Activated T-cell treated with anti-CD3 and anti-CD28 coated beads, Interleukin-2, amount 50 U/mL, for 48 hours (primary cell): ENCODE results near the gene MAGI1.
"Not testable (repeated sequence)": the region's sequence is repeated elsewhere in the genome, so short reads cannot be mapped to it uniquely, and the experiment has no call there.

Experiments used
- DNase-seq, 2 experiments: peaks; one replicate each; pipeline ENCODE4 v3.0.0-alpha.2; 2020

MAGI1 gene

DNA sequence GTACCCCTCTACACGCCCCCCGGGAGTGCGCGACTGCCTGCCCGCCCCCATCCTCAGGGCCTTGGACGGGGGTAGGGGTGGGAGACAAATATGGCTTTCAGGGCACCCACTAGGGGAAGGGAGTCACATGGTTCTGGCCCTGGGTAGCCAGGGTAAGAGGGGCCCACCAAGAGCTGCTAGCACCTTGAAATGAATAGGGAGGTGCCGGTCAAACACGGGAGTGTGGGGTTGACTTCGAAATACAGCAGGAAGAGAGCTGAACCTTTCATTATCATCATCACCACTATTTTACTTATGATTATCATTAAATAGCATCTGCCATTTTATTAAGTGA, 489.1 kb downstream of the MAGI1 start:
- no peak for DNase-seq

GRCh38 chr3:65548848-65549625, 489.7 kb downstream of the MAGI1 start:
- no peak for DNase-seq

GRCh38 chr3:65545429-65545828, 493.3 kb downstream of the MAGI1 start:
- DNase-seq = no peak

DNA sequence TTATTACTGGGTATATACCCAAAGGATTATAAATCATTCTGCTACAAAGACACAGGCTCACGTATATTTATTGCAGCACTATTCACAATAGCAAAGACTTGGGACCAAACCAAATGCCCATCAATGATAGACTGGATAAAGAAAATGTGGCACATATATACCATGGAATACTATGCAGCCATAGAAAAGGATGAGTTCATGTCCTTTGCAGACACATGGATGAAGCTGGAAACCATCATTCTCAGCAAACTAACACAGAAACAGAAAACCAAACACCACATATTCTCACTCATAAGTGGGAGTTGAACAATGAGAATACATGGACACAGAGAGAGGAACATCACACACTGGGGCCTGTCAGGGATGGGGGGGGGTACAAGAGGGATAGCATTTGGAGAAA, 495.3 kb downstream of the MAGI1 start:
- DNase-seq = not testable (repeated sequence)

GRCh38 chr3:65540666-65541065, 498.1 kb downstream of the MAGI1 start:
- DNase-seq = no peak

GRCh38 chr3:65539616-65540015, 499.1 kb downstream of the MAGI1 start:
- no peak for DNase-seq

DNA sequence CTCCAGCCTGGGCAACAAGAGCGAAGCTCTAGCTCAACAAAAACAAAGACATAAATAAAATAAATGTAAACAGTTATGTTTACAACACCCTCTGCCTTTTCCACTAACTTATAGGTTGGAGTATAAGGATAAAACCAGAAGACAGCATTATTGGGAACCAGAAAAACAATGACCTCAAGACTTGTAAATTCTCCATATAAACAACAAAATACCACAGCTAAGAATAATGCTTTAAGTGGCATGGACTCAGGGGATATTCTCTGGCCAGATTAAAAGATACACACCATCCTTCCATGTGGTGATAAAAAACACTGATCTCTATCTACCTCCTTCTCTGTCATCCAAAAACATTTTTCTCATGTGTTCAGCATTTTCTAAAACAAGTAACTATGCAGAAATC, 500.6 kb downstream of the MAGI1 start:
- no peak for DNase-seq

DNA sequence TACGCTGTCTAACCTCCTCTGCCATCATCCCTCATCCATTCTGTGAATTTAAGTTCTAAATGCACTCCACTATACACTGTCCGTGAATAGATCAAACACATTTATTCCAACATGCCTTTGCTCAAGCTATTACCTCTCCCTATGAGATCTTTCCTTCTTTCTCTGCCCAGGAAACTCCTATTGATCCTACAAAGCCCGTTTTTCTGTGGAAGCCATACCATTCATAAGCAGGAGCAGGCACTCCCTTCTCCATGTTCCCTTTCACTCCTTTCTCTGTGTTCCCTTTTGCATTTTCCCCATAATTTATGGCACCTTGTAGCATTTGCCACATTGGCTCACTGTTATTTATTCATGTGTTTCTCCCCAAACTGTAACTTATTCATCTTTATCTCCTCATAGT, 501.6 kb downstream of the MAGI1 start:
- DNase-seq = no peak

DNA sequence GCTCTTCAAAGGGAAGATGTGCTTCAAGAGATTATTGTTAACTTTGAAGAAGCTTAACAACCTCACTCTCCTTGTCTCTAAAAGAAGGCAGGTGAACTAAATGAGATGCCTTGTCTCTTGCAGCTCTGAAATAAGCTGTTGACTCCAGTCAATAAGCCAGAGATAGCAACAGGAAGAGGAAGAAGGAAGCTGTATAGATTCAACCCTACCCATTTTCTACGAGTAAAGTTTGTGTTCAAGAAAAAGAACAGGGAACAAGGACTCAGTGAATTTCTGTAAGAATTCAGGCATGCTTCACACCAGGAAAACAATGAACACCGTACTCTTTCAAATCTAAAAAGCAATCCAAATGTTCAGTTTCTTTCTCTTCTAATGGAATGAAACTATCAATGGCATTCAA, 503.5 kb downstream of the MAGI1 start:
- DNase-seq = no peak

DNA sequence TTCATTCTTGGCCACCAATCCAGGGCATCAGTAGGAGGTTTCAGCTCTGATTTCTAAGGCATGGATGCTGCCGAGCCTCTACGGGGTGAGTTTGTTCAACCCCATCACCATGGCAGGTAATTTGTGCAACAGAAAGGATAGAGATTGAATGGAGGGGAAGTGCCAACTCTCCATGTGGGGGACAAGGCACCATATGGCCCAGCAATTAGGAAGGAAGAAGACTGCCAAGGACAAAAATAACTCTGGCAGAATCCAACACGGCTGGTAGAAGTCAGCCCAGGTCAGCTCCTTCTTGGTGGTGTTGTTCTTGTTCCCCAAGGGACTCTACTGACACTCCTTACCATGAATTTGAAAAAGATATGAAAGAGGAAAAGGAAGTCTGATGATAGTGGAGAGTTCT, 503.9 kb downstream of the MAGI1 start:
- DNase-seq = no peak

DNA sequence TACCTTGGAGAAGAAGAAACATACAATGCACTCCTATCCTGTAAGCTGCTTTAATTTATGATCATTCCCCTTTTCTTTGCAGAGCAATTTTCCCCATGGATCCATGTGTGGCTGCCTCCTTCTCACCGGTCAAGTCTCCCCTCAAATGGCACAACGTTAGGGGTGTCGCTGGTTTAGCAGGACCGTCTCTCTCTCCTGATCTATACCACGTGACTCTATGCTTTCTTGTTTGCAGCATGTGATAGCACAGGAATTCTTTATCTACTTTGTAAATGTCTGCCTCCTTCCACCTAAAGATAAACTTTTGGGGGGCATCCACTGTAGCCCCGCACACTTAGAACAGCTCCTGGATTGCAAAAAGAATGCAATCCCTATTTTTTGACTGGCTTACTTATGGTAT, 506.0 kb downstream of the MAGI1 start:
- DNase-seq = no peak

GRCh38 chr3:65532215-65532614, 506.5 kb downstream of the MAGI1 start:
- no peak for DNase-seq

DNA sequence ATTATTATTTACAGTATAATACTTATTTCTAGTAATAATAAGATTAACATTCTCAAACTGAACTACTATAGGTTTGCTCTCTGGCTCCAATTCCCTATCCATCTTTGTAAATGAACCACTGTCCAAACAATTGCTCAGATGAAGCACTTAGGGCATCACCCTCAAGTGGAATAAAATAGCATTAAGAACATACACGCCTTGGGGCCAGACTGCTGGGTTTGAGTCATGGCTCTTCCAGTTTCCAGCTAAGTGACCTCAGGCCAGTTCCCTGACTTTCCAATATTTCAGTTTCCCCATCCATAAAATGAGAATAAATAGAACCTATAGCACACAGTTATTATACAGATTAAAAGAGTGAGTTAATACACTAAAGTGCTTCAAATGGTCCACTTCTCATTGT, 507.2 kb downstream of the MAGI1 start:
- no peak for DNase-seq

GRCh38 chr3:65526656-65527055, 512.1 kb downstream of the MAGI1 start:
- no peak for DNase-seq

GRCh38 chr3:65524584-65524983, 514.1 kb downstream of the MAGI1 start:
- DNase-seq = no peak

DNA sequence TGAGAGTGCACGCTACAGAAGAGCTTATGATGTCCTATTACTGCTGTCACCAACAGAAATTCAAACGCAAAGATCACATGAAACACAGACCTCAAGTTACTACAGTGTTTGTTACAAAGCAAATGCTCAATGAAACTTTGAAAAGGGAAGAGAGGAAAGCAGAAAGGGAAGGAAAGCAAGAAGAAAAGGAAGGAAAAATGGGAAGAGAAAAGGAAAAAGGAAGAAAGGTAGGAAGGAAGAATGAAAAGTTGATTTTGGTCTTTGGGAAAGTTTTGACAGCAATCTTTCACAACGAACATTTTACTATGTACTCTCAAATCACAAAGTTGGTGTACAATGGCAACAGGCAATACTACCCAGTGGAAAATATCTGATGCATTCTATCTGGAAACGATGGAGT, 514.8 kb downstream of the MAGI1 start:
- DNase-seq = no peak

GRCh38 chr3:65521032-65521431, 517.7 kb downstream of the MAGI1 start:
- no peak for DNase-seq

- no peak for DNase-seq
These were observed 521.7 kb downstream of the MAGI1 start for GRCh38 chr3:65516998-65517397.

GRCh38 chr3:65514317-65514716, 524.4 kb downstream of the MAGI1 start:
- not testable (repeated sequence) for DNase-seq

- not testable (repeated sequence) for DNase-seq
These were observed 529.3 kb downstream of the MAGI1 start for GRCh38 chr3:65509423-65509794.

DNA sequence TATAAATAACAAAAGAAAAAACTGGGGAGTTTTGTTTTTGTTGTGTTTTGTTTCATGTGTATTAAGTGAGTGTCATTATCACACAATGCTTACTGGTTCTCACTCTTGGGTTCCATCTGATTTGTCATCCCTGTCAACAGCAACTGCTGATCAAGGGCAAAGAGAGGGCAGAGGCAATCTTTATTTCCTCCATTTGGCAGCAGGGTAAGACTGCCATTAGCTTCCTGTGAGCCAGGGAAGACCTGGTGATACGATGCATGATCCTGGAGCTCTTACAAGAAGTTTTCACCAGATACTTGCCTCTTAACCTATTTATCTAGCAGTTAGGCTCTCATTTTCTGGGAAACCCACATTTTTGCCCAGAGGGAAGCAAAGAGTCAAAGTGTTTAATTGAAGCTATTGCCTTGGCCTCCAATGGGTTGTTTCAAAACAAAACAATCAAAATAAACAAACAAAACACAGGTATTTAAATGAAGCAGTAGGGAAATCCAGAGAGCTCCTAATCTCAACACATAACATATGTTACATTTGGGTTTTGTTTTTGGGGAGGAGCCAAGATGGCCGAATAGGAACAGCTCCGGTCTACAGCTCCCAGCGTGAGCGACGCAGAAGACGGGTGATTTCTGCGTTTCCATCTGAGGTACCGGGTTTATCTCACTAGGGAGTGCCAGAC, 529.8 kb downstream of the MAGI1 start:
- DNase-seq = no peak

GRCh38 chr3:65507437-65507836, 531.3 kb downstream of the MAGI1 start:
- DNase-seq = no peak

DNA sequence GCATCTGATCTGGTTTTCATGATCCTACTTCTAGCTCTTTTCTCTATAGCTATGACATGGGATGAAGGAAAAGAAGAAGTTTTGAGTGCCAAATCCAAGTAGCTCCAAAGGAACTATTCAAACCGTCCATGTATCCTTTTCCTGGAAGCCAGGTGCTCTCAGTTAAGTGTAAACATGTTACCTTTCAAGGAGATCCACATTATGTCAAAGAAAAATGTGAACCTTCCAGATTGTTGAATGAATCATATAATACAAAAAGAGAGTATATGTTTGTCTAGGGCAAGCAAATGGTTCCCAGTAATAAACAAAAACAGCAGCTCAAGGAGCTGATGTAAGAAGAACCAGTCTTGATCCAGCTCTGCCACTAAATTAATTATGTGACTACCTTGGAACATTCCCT, 534.9 kb downstream of the MAGI1 start:
- DNase-seq = no peak

DNA sequence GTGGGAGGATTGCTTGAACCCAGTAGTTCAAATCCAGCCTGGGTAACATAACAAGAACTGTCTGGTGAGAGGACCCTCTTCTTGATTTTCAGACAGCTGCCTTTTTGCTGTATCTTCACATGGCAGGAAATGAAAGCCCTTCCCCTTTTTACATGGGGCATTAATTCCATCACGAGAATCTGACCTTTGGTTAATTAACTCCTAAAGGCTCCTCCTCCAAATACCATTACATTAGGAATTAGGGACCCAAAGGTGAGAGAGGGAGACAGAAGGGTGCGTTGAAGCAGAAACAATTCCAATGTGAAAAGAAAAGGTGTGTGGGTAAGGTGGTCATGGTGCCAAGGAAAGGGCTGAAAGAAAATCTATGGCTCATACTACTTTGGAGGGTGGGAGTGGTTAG, 536.2 kb downstream of the MAGI1 start:
- DNase-seq = no peak
